ENCODE results near the gene MBP. TPM values are rescaled to one million over a fixed set of nuclear protein-coding genes. Genes with fewer than 3 reads are reported as not detected.

The MBP gene
- total RNA-seq, 1 experiment from 2014 or later: not detected

GRCh38 chr18:77078690-77079070 is 53.9 kb downstream of the MBP start:
- H3K36me3 ChIP-seq (ENCODE audit: insufficient read depth, low read length, poor library complexity, severe bottlenecking): no peaks in the 10 kb centered on the region
- ChIA-PET CTCF (no interaction called here), POLR2A (ENCODE audit: low non-redundant PET) (interaction anchor here (0.7 kb wide), 1 partner anchor 436 kb away, joined by 3 read pairs; no protein-coding TSS in a partner anchor)
- H3K9me3 ChIP-seq (ENCODE audit: low read depth, low read length, poor library complexity, severe bottlenecking): no peaks in the 10 kb centered on the region
- TF ChIP-seq CTCF (conservative IDR thresholded peaks at IDR 0.05; ENCODE audit: low read depth, low read length) (no peak), EZH2 (IDR thresholded peaks at IDR 0.05; ENCODE audit: borderline replicate concordance, low read depth, low read length, poor library complexity, severe bottlenecking) (no peak)
- H3K27me3 ChIP-seq (replicated peaks; ENCODE audit: insufficient read depth, low read depth, low read length, poor library complexity): no peaks in the 10 kb centered on the region
- H3K4me3 ChIP-seq (ENCODE audit: low read depth, low read length, poor library complexity, severe bottlenecking): no peak overlapping the region
- intact Hi-C loops (cut with micrococcal nuclease; ENCODE audit: unreplicated experiment): no loop called here
- DNase-seq (ENCODE audit: low spot score): no peak
- no TSS peak for BruUV-seq (replicated peaks)
- H3K4me1 ChIP-seq (ENCODE audit: insufficient read depth, low read length, poor library complexity, severe bottlenecking): no peaks in the 10 kb centered on the region
- H3K27ac ChIP-seq (ENCODE audit: low read depth, low read length, poor library complexity, severe bottlenecking): no peak overlapping the region

DNA sequence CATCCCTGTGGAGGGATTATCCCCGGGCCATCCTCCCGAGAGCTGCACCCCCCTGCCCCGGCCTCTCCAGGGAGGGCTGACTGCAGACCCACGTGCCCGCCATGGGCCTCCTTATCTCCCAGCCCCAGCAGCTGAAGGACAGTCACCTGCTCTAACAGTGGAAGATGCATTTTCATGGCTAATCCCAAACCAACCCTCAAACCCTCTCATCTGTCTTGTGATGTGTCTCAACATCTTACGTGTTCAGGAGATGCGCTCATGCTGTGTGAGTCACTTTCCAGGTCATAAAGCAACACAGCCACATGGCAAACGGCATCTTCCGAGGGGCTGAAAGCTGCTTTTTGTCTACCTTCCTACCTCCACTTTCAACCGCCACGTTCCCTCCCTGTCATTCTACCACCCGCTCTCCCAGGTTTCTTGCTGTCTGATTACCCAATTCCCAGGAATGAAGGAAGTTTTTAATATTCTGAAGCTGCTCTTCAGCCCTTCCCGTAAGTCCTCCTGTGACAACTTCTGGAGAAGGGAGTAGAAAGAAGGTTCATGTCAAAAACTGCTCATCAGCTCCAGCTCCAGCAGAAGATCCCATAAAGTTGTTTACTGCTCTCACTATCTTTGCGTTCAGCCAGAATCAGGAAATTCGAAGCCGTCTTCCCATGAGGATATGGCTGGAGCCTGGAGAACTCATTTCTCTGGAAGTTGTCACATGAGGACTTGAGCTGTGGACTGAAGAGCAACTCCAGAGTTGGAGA is 54.5 kb downstream of the MBP start:
- CTCF ChIA-PET: no interaction called here

GRCh38 chr18:77077401-77077800 is 55.2 kb downstream of the MBP start:
- TF ChIP-seq EZH2 (IDR thresholded peaks at IDR 0.05; ENCODE audit: borderline replicate concordance, low read depth, low read length, poor library complexity, severe bottlenecking): no peak
- no peak for TF ChIP-seq CTCF (conservative IDR thresholded peaks at IDR 0.05; ENCODE audit: low read depth, low read length)
- BruUV-seq (replicated peaks): no TSS peak
- H3K4me1 ChIP-seq (ENCODE audit: insufficient read depth, low read length, poor library complexity, severe bottlenecking): no peaks in the 10 kb centered on the region
- no peaks in the 10 kb centered on the region for H3K27me3 ChIP-seq (replicated peaks; ENCODE audit: insufficient read depth, low read depth, low read length, poor library complexity)
- H3K9me3 ChIP-seq (ENCODE audit: low read depth, low read length, poor library complexity, severe bottlenecking): no peaks in the 10 kb centered on the region
- H3K36me3 ChIP-seq (ENCODE audit: insufficient read depth, low read length, poor library complexity, severe bottlenecking): no peaks in the 10 kb centered on the region
- ChIA-PET CTCF (no interaction called here), POLR2A (ENCODE audit: low non-redundant PET) (no interaction called here)
- intact Hi-C loops (cut with micrococcal nuclease; ENCODE audit: unreplicated experiment): no loop called here
- H3K4me3 ChIP-seq (ENCODE audit: low read depth, low read length, poor library complexity, severe bottlenecking): no peak overlapping the region
- DNase-seq (ENCODE audit: low spot score): no peak
- H3K27ac ChIP-seq (ENCODE audit: low read depth, low read length, poor library complexity, severe bottlenecking): no peak overlapping the region

More for the DNA sequence above, 54.5 kb downstream of the MBP start:
- BruUV-seq (replicated peaks): no TSS peak
- intact Hi-C loops (cut with micrococcal nuclease; ENCODE audit: unreplicated experiment): no loop called here
- Histone ChIP-seq H3K4me3 (ENCODE audit: low read depth, low read length, poor library complexity, severe bottlenecking) (no peak overlapping the region), H3K36me3 (ENCODE audit: insufficient read depth, low read length, poor library complexity, severe bottlenecking) (no peaks in the 10 kb centered on the region), H3K27me3 (replicated peaks; ENCODE audit: insufficient read depth, low read depth, low read length, poor library complexity) (no peaks in the 10 kb centered on the region), H3K27ac (ENCODE audit: low read depth, low read length, poor library complexity, severe bottlenecking) (no peak overlapping the region), H3K9me3 (ENCODE audit: low read depth, low read length, poor library complexity, severe bottlenecking) (no peaks in the 10 kb centered on the region), H3K4me1 (ENCODE audit: insufficient read depth, low read length, poor library complexity, severe bottlenecking) (no peaks in the 10 kb centered on the region)
- DNase-seq (ENCODE audit: low spot score): no peak
- POLR2A ChIA-PET (ENCODE audit: low non-redundant PET): no interaction called here
- TF ChIP-seq EZH2 (IDR thresholded peaks at IDR 0.05; ENCODE audit: borderline replicate concordance, low read depth, low read length, poor library complexity, severe bottlenecking) (no peak), CTCF (conservative IDR thresholded peaks at IDR 0.05; ENCODE audit: low read depth, low read length) (no peak)
